GM19023 (cell line): ENCODE results near the gene RANBP10.
"Not testable (repeated sequence)": the region's sequence is repeated elsewhere in the genome, so short reads cannot be mapped to it uniquely, and the experiment has no call there.

Experiments used
- ATAC-seq: cut with Tn5 transposase; IDR thresholded peaks from one replicate; pipeline ENCODE4 v1.9.1; 2021; ENCODE audit warnings: mild to moderate bottlenecking, moderate library complexity; ENCODE audit not compliant: unreplicated experiment

Gene RANBP10

DNA sequence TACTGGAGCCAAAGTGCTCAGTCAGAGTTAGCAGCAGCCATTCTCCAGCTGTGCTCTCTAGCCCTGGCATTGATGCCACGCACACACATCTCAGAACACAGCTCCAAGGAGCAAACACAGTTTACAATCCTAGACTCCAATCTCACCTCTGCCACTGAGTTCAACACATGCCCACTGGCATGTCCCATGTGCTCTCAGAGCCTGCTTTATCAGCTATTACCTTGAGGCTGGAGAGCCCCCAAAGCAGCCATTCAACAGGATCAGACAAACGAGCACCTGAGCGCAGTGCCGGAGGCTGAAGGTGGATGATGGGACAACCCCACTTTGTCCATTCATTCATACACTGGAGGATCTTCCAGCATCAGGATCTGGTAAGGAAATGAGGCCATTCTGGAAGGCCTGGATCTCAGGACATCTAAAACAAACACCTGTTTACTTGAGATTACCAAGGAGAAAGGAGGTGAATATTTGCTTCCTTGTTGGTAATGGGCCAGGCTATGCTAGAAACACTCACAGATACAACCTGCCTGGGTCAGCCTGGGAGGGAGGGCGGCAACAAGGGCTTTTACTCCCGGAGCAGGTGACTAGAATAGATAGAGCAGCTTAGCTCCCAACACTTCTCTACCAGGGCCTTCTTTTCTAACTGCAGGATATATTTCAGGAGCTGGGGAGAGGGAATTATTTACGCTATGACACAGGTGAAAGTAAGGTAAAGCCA is 25.4 kb downstream of the RANBP10 start:
- no peak for ATAC-seq

DNA sequence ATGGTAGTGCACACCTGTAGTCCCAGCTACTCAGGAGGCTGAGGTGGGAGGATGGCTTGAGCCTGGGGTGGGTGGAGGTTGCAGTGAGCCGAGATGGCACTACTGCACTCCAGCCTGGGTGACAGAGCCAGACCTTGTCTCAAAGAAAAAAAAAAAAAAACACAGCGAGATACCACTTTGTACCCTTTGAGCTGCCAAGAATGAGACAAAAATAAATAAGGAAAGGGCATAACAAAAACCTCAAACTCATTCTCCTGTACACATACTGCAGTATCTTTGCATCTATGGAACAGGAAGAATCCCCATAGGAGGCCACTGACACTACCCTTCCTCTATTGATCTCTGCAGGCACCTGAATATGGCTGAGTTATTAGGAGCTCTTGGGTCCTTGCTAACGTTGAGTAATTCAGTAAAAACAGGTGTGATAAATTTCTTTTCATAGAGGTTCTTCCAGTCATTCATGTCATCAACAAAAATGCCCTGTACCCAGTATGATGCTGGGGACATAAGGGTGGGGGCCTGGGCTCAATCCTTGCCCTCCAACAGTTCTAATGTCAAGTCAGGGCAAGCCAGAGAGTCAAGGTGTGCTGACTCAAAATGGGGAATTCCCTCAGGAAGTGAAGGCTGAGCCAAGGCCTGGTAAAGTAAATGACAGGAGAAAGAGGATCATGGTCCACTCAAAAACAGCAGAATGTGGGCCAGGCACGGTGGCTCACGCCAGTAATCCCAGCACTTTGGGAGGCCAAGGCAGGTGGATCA is 26.9 kb downstream of the RANBP10 start:
- no peak for ATAC-seq

DNA sequence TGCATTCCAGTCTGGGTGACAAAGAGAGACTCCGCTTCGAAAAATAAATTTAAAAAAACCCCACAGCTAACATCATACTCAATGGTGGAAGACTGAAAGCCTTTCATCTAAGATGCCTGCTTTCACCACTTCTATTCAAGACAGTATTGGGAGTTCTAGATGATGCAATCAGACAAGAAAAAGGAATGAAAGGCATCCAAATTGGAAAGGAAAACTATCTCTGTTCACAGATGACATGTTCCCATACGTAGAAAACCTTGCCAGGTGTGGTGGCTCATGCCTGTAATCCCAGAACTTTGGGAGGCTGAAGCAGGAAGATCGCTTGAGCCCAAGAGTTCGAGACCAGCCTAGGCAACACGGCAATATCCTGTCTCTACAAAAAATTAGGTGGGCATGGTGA is 31.1 kb downstream of the RANBP10 start:
- no peak for ATAC-seq

DNA sequence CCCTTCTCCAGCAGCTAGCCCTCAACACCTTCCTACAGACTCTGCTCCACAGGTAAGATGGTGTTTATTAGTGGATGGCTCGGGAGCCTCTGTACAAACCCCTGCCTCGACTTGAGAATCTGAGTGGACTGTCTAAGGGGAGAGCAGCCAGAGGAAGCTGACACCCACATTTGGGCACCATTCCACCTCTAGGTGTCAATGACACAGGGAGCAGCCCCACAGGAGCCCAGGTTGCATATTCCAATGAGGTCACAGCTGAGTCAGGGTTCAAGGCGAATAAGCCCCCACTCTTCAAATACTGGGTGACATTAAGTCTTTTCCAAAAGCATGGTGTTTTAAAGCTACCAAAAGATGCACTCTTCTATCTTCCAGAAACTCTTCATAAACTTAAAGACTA is 31.9 kb downstream of the RANBP10 start:
- ATAC-seq: no peak

DNA sequence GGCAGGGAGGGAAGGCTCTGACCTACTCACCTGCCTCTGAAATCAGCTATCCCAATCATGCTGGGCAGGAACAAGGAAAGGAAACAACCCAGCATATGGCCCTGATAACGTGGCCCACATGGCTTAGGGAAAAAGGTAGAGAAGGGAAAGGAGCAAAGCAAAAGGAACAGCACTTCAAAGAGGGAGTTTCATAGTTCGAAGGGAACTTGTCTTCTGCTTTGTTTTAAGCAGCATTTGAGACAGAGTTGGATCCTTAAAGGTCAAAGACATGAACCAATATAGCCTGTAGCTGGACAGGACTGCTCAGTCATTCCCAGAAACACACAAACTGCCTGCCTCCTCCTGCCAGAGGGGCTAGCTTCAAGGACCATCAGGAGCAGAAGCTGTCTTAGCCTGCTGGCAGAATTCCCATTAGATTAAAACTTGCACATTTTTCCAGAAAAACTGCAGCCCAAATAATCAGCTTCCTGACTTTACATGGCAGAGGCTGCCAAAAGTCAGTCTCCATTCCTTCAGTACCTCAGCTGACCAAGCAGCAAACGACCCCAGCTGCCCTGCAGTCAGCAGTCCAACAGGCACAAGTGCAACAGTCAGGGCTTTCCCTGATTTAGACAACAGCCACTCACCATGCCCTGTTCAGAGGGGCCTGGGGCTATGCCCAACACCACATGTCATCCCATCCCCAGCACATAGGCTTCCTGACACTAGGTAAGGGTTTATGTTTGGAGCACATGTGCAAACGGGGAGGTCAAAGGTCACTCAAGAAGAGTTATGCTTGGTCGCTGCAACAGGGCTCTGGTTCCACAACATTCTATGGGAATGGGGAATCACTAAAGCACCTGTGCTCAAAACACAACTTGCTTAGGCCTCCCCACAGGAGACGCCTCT is 32.5 kb downstream of the RANBP10 start:
- ATAC-seq: no peak

DNA sequence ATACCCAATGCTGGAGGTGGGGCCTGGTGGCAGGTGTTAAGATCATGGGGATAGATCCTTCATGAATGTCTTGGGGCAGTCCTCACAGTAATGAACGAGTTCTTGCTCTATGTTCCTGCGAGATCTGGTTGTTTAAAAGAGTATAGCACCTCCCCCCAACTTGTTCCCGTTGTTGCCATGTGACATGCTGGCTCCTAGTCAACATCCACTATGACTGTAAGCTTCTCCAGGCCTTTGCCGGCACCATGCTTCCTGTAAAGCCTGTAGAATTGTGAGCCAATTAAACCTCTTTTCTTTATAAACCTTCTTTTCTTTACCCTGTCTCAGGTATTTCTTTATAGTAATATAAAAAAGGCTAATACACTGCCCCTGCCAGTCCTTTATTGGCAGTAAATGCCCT is 33.3 kb downstream of the RANBP10 start:
- ATAC-seq: no peak

DNA sequence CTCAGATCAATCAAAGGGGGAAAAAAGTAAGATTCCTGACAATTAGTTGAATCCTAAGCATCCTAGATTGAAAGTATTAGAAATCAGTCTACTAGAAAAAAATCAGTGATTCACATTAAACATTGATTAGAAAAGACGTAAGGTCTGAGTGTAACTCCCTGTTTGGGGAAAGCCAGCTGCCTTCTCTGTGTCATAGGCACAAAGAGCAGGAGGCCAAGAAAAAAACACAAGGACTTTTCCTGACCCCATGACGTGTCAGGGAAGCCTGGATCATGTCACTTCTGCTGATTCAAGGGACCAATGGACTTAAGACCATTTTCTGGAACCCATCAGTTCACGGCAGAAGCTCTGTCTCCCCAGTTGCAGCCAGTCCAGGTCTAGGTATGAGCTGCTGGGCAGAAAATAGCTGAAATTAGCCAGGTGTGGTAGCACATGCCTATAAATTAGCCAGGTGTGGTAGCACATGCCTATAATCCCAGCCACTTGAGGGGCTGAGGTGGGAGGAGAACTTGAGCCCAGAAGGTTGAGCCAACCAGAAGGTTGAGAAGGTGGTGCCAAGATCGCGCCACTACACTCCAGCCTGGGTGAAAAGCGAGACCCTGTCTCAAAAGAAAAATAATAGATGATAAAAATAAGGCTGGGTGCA is 35.9 kb downstream of the RANBP10 start:
- ATAC-seq: no peak

DNA sequence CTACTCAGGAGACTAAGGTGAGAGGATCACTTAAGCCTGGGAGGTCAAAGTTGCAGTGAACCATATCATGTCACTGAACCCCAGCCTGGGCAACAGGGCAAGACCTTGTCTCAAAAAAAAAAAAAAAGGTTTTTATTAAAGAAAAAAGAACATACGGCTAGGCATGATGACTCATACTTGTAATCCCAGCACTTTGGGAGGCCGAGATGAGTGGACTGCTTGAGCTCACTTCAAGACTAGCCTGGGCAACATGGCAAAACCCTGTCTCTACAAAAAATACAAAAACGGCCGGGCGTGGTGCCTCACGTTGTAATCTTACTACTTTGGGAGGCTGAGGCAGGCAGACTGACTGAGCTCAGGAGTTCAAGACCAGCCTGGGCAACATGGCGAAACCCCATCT is 38.4 kb downstream of the RANBP10 start:
- ATAC-seq: no peak

DNA sequence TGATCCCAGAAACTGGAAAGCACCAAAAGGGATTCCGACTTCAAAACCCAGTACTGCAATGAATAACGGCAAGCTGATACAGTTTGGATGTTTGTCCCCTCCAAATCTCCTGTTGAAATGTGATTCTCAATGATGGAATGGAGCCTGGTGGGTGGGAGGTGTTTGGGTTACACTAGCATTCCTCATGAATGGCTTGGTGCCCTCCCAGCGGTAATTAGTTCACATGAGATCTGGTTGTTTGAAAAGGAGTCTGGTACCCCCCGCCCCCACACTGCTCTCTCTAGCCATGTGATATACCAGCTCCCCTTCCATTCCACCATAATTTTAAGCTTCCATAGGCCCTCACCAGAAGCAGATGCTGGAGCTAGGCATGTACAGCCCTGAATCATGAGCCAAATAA is 40.1 kb downstream of the RANBP10 start:
- no peak for ATAC-seq

DNA sequence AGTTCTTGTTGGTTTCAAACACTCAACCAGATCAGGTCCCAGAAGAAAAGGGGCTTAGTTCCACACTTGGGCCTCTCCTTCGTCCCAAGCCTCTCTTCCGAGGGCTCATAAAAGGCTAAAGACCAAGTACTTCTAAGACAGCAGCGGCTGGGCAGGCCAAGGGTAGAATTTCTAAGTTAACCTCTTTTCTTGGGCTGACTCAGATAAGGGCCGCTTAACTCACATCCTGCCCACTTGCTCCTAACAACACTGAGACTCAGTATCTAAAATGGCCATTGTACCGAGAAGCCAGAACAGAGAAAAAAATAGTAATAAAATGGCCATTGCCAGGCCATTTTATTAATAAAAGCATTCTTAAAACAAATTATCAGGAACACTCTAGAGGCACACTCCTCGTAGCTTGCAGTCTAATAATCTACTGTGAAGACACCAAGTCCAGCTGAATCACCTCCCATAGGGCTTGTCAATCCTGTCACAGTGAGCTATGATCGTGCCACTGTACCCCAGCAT is 42.1 kb downstream of the RANBP10 start:
- no peak for ATAC-seq

DNA sequence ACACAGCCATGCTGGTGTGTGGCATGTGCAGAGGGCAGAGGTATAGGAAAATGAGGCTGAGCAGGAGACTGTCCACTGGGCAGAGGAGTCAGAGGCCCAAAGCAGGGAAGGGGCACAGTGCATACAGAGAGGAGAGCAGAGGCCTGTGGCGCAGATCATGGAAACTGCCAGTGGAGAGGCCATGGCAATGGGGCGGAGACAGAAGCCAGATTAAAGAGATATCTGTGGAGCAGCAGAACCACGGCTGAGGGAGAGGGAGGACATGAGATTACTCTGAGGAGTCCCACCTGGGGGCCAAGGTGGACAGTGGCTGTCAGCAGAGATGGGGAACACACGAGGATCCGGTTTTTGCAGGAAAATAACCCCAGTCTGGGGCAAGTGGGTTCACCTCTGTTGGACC is 43.3 kb downstream of the RANBP10 start:
- ATAC-seq: no peak

DNA sequence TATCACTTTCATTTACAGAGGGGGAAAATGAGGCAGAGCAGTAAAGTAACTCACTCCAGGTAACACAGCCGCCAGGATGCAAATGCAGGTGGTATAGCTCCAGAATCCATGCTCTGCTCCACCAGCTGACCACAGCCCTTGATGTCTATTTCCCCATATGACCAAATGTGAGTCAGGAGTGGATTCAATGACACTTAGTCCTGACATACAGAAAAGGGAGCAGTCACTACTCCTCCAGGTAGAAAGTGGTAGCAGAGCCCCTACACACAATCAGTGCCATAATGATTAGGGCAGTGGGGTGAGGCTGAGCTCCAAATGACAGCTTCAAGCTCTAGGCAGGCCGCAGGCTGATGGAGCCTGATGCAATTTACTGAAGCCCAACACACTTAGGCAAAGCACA is 44.0 kb downstream of the RANBP10 start:
- no peak for ATAC-seq

DNA sequence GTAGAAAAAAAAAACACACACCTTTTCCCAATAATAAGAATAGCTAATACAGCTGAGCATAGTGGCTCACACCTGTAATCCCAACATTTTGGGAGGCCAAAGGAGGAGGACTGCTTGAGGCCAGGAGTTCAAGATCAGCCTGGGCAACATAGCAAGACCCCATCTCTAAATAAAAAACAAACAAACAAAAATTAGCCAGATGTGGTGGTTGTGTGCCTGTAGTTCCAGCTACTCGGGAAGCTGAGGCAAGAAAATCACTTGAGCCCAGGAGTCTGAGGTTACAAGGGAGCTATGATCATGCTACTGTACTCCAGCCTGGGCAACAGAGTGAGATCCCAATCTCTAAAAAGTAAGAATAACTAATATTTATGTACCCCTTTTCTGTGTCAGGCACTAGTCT is 44.4 kb downstream of the RANBP10 start:
- no peak for ATAC-seq

DNA sequence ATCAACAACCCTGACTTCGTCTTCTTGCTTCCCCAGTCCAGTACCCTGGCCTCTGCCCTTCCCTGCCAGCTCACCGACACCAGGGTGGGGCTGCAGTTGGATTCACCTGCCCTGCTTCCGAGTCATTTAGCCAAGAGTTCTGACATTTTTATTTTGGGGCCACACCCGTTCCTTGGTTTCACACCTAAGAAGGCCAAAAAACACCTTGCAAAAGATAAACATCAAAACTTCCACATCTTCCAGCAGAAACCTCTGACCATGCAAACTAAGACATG is 45.5 kb downstream of the RANBP10 start:
- ATAC-seq: no peak

DNA sequence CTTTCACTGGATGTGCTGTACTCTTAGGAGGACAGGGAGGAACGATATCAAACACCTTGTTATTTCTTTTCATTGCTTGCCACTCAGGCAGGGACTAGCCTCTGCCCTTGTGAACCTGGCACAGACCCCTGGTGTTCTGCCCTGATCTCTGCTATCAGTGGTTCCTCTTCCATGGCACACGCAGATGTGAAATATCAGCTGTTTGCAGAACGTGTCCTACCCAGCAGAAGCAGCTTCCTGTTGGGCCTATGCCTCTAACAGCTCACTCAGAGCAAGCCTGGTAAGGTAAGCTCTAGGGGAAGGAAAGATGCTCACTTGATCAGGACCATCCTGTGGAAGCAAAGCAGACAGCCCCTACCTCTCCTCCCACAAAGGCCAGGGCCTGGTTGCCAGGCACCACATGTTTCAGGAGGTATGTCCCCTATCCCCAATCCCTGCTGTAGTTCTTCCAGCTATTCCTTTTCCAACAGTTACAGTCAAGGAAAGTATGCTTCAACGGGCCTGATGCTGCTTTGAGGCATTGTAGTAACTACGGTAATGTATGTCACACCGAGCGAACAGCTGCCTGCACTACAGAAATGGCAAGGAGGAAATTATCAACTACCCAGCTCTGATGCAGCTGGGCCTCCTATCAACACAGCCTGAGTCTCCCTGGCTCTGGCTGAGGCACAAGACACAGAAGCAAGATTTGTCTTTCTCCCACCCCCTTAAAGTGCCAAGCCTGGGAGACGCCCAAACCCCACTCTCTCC is 46.0 kb downstream of the RANBP10 start:
- no peak for ATAC-seq

DNA sequence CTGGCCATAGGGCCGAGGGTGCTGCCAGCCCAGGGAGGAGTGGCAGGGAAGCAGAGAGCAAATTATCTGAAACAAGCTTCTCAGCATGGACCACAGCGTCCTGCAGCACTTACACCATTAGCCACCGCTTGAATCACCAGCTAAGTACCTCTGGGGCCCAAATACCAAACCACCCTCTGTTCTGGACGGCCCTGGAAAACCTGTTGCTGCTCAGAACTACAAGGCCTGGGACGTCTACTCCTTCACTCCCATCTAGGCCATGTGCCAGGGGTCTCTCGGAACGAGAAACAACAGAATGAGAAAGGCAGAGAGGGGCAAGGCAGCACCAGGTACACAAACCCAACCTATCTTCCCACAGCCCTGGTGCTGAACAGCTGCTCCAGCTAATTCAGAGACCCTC is 47.4 kb downstream of the RANBP10 start:
- ATAC-seq: no peak

DNA sequence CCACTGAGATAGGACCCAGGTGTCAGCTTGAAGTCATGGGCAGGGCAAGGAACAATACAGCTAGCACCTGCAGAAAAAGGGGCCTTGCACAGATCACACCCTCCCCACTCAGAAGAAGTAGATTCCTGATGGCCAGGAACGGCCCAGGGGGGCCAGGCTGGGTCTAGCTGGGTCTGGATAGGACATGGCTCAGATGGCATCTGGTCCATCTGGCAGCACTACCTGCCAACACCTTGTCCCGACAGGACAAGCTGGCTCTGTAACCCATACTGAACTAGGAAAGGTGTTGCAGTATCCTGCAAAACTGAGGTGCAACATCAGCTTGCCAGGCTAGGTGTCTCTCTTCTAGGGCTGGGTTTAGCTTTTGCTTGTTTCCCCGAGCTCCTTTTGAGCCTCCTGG is 48.4 kb downstream of the RANBP10 start:
- ATAC-seq: no peak

DNA sequence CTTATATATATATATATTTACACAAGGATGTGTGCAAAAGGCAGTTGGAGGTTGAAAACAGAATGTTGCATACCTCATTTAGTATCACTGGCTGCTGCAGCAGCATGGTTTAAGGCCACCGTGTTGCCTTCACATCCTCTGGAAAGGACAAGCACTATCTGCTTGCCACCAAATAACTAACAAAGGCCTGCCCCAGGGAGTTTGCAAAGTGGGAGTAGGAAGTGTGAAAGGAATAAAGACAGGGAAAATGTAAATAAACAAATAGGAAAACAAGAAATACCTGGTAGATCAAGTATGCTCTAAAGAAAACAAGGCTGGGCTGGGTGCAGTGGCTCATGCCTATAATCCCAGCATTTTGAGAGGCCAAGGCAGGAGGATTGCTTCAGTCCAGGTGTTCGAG is 53.7 kb downstream of the RANBP10 start:
- ATAC-seq: no peak

DNA sequence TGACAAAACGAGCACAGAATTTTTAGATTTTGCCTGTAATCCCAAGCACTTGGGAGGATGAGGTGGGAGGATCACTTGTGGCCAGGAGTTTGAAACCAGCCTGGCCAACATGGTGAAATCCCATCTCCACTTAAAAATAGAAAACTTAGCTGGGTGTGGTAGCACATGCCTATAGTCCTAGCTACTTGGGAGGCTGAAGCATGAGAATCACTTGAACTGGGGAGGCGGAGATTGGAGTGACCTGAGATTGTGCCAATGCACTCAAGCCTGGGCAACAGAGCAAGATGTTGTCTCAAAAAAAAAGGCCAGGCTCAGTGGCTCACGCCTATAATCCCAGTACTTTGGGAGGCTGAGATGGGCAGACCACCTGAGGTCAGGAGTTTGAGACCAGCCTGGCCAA is 55.0 kb downstream of the RANBP10 start:
- ATAC-seq: not testable (repeated sequence)

DNA sequence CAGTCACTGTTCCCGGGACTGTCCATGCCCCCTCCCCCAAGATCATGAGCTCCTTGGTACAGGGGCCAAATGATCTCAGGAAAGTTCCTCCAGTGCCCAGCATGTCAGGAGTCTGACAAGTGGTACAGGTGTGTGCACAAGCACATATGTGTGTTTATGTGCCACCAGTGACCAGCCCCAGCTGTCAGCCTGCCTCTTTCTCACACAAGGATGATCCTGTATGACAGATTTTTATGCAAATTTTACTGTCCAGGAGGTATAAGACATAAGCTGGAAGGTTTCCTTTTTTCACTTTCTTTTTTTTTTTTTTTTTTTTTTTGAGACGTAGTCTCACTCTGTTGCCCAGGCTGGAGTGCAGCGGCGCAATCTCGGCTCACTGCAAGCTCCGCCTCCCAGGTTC is 55.9 kb downstream of the RANBP10 start:
- ATAC-seq: peak; percentile 66
